Bronchial epithelial cell (primary cell): ENCODE data around the gene HEXIM1. TPM values are rescaled to one million over a fixed set of nuclear protein-coding genes. Genes with fewer than 3 reads are reported as not detected.

ENCODE experiments used
- DNase-seq: peaks from one replicate; pipeline ENCODE4 v3.0.0-alpha.2; 2010; ENCODE audit warnings: low read depth
- FAIRE-seq: peaks from 2 replicates; lab custom pipeline; 2011; peaks lifted over from hg19 to GRCh38; lab: Jason Lieb, UNC
- H3K27me3 ChIP-seq: 2 replicates; pipeline ENCODE4 v1.5.1; 2011; ENCODE audit warnings: low read length; ENCODE audit not compliant: control insufficient read depth, insufficient read depth
- H3K36me3 ChIP-seq: 2 replicates; pipeline ENCODE4 v1.5.1; 2011; ENCODE audit warnings: low read length; ENCODE audit not compliant: control insufficient read depth, insufficient read depth
- H3K4me3 ChIP-seq: 2 replicates; pipeline ENCODE4 v1.5.1; 2011; ENCODE audit warnings: mild to moderate bottlenecking, low read depth, low read length, control low read depth
- total RNA-seq: library from RNA; depleted of rRNA; stranded (reverse); fragments of >200 nt; gene quantifications from 2 replicates; pipeline ENCODE4 v1.2.1, GENCODE V29; 2014
- TF ChIP-seq, protein P1 (sequence below): IDR thresholded peaks from 2 replicates; pipeline ENCODE4 v1.5.1; 2011; ENCODE audit warnings: mild to moderate bottlenecking, moderate library complexity, low read length, control low read depth, inconsistent platforms; ENCODE audit not compliant: insufficient read depth, severe bottlenecking

The HEXIM1 gene
- total RNA-seq, 1 donor from 2014 or later: 7.1 TPM

GRCh38 chr17:45132572-45133463 lies 15.5 kb upstream of the HEXIM1 start:
- DNase-seq: peak; percentile 56
- Histone ChIP-seq H3K4me3 (peak overlapping the region; percentile 86), H3K27me3 (no peaks in the 10 kb centered on the region), H3K36me3 (no peaks in the 10 kb centered on the region)
- TF ChIP-seq, protein P1, sequence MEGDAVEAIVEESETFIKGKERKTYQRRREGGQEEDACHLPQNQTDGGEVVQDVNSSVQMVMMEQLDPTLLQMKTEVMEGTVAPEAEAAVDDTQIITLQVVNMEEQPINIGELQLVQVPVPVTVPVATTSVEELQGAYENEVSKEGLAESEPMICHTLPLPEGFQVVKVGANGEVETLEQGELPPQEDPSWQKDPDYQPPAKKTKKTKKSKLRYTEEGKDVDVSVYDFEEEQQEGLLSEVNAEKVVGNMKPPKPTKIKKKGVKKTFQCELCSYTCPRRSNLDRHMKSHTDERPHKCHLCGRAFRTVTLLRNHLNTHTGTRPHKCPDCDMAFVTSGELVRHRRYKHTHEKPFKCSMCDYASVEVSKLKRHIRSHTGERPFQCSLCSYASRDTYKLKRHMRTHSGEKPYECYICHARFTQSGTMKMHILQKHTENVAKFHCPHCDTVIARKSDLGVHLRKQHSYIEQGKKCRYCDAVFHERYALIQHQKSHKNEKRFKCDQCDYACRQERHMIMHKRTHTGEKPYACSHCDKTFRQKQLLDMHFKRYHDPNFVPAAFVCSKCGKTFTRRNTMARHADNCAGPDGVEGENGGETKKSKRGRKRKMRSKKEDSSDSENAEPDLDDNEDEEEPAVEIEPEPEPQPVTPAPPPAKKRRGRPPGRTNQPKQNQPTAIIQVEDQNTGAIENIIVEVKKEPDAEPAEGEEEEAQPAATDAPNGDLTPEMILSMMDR: peak; percentile 97
- FAIRE-seq: no peak

DNA sequence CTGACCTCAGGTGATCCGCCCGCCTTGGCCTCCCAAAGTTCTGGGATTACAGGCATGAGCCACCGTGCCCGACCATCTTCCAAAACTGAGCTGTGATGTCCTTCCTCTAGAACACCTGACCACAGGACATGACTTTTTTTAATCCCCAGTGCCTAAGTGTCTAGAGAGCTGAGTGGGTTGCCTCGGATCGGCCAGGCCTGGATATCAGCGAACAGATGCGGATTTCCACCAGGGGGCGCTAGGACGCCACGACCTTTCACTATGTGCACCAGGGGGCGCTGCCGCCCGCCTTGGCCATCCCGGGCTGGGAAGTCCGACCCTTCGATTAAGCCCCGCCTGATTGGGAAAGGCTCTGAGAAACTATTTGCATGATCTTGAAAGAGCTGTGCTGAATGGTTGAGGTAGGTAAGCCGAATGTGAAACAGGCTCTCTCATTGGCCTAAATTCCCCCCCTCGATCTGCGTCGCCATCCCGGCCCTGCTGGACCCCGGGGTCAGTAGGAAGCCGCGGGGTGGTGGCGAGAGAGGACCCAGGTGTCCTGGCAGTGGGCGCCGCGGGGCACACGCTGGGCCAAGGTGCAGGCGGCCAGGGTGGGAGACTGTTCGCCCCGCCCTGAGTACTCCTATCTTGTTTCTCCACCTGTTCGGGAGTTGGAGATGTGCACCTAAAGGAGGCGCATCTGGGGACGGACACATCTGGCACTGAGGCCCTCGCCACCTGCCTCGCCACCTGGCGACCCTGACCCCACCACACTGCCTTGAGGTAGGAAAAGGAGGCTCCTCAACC lies 12.9 kb upstream of the HEXIM1 start, which contains the start of gene ACBD4:
ACBD4 (plus strand) TSS at position 496 of the 786 bp plus-strand sequence. CDS start 458 bp downstream, outside the sequence.
- H3K27me3 ChIP-seq: no peaks in the 10 kb centered on the region
- H3K36me3 ChIP-seq: no peaks in the 10 kb centered on the region
- FAIRE-seq (peak; percentile 50), DNase-seq (peak; percentile 93)
- H3K4me3 ChIP-seq: peak within 1 kb of the TSS; percentile 44
- TF ChIP-seq, protein P1: peak; percentile 100

DNA sequence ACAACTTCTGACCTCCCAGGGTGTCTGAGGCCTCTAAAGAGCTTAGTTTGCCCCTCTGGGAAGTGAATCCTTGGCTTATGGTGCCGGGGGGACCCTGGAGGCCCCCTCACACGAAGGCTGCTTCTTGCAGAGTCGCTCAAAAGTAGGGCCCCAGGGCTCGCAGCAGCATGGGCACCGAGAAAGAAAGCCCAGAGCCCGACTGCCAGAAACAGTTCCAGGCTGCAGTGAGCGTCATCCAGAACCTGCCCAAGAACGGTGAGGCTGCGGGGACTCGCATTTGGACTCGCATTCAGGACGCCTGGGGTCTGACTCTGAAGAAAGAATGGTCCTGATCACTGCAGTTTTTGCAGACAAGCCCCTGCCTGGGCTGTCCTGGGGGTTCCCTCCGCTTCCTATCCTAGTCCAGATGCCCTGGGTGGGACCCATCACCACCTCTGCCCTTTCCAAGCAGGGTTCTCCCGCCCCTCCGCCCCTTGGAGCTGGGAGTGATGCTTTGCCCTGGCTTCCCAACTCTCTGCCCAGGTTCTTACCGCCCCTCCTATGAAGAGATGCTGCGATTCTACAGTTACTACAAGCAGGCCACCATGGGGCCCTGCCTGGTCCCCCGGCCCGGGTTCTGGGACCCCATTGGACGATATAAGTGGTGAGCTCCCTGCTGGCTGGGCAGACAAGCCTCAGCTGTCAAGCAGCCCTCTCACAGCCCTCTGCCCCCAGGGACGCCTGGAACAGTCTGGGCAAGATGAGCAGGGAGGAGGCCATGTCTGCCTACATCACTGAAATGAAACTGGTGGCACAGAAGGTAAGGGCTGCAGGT lies 12.1 kb upstream of the HEXIM1 start:
- DNase-seq (no peak), FAIRE-seq (no peak)
- Histone ChIP-seq H3K27me3 (no peaks in the 10 kb centered on the region), H3K4me3 (peak overlapping the region; percentile 44), H3K36me3 (no peaks in the 10 kb centered on the region)
- TF ChIP-seq, protein P1: no peak

DNA sequence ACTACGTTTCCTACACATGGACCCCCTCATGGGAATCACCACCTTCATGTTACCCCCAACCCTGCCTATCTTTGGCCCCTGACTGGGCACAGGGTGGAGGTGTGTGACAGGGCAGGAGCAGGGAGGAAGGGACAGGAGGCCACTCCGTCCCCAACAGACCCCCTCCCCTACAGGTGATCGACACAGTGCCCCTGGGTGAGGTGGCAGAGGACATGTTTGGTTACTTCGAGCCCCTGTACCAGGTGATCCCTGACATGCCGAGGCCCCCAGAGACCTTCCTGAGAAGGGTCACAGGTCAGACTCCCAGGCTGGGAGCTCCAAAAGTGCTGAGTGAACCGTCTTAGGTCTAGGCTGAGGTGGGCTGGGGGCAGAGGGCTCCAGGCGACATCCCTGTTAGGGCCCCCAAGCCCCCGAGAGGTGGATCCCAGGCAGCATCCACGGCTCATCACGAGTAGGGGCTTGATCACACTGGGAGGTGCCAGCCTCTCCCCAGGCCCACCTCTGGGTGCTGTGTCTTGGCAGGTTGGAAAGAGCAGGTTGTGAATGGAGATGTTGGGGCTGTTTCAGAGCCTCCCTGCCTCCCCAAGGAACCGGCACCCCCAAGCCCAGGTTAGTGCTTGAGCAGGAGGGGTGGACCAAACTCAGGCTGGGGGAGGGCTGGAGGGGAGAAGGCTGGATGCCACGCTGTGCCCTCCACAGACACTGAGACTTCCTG lies 11.3 kb upstream of the HEXIM1 start:
- Histone ChIP-seq H3K27me3 (no peaks in the 10 kb centered on the region), H3K4me3 (no peak overlapping the region), H3K36me3 (no peaks in the 10 kb centered on the region)
- TF ChIP-seq, protein P1: no peak
- DNase-seq (no peak), FAIRE-seq (no peak)
